ENCODE measurements around the gene CAPN15.

The CAPN15 gene

DNA sequence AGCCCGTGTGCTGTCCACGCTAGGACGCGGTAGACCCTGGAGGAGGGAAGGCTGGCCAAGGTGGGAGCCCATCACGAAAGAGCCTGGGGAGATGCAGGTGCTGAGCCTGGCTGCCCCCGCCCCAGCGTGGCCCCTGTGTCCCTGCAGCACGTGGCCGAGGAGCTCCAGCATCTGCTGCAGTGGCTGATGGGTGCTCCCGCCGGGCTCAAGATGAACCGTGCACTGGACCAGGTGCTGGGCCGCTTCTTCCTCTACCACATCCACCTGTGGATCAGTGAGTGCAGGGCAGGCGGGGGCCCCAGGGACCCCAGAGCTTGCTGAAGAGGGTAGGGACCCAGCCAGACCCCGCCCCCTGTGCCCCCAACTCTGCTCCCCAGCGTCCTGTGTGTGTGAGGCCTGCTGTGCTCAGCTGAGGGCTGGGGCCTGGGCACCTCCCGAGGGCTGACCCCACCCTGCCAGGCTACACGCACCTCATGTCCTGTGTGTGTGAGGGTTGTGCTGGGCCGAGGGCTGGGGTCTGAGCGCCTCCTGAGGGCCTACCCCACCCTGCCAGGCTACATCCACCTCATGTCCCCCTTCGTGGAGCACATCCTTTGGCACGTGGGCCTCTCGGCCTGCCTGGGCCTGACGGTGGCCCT lies 50.8 kb downstream of the CAPN15 start:
- DNase-seq (ENCODE audit: low spot score), result no peak

DNA sequence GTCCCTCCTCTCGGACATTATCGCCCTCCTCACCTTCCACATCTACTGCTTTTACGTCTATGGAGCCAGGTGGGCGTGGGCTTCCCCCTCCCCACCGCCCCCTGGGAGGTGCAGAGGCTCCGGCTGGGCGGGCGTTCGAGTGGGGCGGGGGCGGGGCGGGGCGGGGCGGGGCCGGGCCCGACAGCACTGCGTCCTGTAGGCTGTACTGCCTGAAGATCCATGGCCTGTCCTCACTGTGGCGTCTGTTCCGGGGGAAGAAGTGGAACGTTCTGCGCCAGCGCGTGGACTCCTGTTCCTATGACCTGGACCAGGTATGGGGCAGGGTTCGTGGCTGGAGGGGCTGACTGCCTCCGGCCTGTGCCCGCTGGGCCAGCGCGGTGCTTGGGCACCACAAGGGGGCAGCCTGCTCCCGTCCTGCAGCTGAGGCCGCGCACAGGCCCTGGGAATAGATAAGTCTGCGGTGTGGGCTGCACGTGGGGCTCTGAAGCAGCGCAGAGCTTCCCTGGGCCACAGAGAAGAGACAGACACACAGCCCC lies 51.4 kb downstream of the CAPN15 start:
- DNase-seq (ENCODE audit: low spot score), result peak; percentile 83

DNA sequence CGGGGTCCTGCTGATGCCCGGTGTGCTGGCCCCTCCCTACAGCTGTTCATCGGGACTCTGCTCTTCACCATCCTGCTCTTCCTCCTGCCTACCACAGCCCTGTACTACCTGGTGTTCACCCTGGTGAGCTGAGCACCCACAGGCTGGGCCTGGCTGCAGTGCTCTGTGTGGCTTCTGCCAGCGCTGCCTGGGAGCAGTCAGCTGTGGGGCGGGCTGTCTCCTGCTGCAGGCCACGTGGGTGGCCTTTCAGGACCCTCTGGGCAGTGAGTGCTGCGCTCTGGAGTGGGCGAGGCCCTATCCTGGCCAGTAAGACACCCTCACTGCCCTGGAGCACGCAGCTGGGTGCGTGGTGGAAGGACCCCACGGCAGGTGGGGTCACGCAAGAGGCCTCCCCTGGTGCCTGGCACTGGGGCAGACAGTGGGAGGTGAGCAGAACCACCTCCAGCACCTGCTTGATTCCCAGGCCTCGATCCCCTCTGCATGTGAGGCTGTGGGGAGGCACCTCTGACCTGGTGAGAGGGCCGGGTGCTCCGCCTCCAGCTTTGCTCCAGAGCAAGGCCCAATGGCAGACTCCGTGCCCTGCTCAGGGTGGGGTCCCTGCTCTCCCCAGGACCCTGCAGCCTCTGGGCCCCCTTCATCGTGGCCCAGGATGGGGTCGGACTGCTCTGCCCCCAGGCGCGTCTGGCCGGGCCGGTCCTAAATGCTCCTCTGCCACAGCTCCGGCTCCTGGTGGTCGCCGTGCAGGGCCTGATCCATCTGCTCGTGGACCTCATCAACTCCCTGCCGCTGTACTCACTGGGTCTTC lies 52.8 kb downstream of the CAPN15 start:
- DNase-seq (ENCODE audit: low spot score), result no peak

DNA sequence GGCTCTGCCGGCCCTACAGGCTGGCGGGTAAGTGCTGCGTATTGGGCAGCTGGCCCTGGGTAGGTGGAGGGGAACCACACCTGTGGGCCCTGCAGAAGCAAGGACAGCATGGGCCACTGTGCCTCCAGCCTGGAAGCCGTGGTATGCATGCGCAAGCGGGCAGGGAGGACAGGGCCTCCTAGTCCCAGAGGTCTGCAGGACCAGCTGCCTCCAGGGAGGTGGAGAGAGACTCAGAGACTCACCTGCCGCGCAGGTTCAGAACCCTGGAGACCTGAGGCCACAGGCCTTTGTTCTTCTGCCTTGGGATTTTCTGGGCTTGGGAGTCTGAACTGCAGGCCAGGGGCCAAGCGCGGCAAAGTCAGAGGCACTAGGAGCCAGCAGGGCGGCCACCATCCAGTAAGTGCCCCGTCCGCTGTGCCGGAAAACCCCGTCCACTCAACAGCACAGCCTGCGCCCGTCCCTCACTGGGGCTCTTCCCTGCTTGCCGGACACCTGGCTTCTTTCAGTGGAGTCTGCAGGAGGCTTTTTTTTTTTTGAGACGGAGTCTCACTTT lies 53.5 kb downstream of the CAPN15 start:
- no peak for DNase-seq (ENCODE audit: low spot score)

DNA sequence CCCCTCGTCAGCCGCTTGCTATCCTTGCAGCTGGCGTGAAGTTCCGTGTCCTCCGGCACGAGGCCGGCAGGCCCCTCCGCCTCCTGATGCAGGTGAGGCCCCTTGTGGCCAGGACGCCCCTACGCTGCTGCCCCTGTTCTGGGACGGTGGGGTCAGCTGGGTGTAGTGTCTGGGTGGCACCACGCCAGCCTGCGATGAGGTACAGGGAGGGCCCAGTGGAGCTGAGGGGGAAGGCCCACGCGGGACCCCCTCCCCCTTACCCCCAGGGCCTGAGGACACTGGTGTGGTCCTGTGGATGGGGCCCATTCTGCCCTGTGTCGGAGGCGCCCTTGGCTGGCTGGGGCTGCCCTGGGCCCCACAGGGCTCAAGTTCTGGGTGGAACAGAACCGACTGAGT lies 54.7 kb downstream of the CAPN15 start:
- DNase-seq (ENCODE audit: low spot score), result no peak

- no peak for DNase-seq (ENCODE audit: low spot score)
Measured at GRCh38 chr16:582614-583331, 55.3 kb downstream of the CAPN15 start.

DNA sequence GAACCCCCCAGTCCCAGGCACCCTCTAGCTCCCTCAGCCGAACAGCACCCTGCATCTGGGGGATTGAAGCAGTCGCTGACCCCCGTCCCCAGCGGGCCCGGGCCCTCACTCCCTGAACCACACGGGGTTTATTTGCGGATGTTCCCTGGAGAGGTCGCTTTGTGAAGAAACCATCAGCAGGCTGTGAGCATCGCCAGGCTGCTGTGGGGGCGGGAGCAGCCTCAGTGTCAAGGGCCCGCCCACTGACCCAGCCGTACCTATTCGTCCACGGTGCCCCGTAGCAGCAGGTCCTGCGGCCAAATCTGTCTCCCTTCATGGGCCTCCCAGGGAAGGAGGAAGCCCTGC lies 55.9 kb downstream of the CAPN15 start:
- DNase-seq (ENCODE audit: low spot score), result no peak

DNA sequence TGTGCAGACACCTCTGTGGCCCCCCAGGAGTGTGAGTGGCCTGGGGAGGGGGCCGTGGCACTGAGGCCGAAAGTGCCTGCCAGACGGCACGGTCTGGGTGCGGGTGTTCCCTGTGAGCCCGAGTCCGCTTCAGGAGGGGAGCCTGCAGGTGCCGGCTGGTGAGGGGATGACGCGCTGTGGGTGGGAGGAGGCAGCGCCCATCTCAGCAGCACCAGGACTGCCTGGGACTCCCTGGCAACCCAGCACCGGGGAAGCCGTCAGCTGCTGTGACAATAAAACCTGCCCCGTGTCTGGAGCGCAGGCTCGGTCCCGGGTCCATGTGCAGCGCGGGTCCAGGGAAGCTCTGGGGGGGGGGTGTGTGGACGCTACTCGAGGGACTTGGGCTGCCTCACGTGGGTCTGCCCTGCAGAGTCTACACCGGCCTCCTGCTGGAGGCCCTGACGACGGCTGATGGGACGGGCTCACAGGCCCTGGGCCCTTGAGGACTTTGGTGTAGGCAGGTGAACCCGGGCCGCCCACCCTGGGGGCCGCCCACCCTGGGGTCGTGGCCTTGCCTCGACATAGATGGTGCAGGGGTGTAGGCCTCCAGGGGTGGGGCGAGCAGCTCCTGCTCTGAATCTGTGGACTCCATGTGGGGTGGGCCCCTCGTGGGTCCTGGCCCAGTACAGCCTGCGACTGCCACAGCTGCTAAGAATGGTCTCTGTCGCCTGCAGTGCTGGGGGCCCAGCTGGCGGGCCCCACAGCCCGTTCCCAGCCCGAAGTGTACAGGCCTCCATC lies 56.5 kb downstream of the CAPN15 start:
- DNase-seq (ENCODE audit: low spot score), result no peak

- no peak for DNase-seq (ENCODE audit: low spot score)
Measured at GRCh38 chr16:585351-585750, 57.8 kb downstream of the CAPN15 start.

GRCh38 chr16:586047-586644 lies 58.6 kb downstream of the CAPN15 start:
- no peak for DNase-seq (ENCODE audit: low spot score)

- no peak for DNase-seq (ENCODE audit: low spot score)
Measured at GRCh38 chr16:586645-587590, 59.4 kb downstream of the CAPN15 start.

DNA sequence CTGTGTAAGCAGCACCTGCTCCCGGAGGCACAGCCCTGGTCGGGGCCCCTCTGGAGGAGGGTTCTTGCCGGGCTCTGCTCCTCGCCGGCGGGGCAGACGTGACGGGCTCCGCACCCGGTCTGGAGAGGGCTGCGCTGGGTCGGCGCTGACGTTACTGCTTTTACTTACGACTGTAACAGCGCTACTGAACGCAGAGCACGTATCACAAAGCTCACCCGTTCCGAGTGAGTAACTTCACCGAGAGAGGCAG lies 61.1 kb downstream of the CAPN15 start:
- DNase-seq (ENCODE audit: low spot score), result peak; percentile 68

GRCh38 chr16:588889-589657 lies 61.6 kb downstream of the CAPN15 start:
- peak; percentile 99 for DNase-seq (ENCODE audit: low spot score)

DNA sequence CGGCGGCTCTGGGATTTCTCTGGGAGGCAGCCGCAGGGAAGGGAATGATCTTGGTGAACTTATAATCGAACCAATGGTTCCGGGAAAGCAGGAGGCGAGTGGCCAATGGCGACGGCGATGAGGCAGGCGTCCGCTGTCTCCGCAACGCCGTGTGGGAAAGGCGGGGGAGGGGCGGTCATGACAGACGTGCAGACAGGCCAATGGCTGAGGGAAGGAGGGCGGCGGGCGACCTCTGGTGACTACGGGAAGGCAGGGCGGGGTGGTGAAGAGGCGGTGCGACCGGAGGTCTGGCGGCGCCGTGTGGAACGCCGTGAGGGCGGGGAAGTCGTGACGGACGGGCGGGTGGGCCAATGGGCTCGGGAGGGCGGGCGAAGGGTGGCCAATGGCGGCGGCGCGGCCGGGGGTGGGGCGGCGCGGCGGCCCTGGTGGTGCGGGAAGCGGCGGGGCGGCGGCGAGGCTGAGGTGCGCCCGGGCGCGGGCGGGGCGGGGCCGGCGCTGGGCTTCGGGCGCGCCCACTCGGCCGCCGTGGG lies 62.2 kb downstream of the CAPN15 start, which contains the start of gene RAB40C:
Gene RAB40C, plus strand, starts transcription at position 409 of the 530 bp plus-strand sequence. CDS start 226 bp downstream, outside the sequence.
- DNase-seq (ENCODE audit: low spot score), result peak; percentile 99

- DNase-seq (ENCODE audit: low spot score), result no peak
Measured at GRCh38 chr16:590188-590814, 62.8 kb downstream of the CAPN15 start.

- DNase-seq (ENCODE audit: low spot score), result no peak
Measured at GRCh38 chr16:590815-591200, 63.3 kb downstream of the CAPN15 start.

DNA sequence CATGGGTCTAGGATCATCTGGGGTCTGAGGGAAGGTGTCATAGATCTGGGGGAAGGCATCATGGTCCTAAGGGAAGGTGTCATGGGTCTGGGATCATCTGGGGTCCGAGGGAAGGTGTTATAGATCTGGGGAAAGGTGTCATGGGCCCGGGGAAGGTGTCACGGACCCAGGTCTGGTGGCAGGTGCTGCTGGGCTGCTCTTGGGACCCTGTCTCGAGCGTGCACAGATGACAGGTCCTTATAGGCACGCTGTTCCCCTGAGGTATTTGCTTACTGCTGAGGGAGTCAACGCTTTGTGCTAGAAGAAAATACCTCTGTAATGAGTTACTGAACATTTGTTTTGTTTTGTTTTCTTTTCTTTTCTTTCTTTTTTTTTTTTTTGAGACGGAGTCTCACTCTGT lies 63.7 kb downstream of the CAPN15 start:
- DNase-seq (ENCODE audit: low spot score), result no peak

DNA sequence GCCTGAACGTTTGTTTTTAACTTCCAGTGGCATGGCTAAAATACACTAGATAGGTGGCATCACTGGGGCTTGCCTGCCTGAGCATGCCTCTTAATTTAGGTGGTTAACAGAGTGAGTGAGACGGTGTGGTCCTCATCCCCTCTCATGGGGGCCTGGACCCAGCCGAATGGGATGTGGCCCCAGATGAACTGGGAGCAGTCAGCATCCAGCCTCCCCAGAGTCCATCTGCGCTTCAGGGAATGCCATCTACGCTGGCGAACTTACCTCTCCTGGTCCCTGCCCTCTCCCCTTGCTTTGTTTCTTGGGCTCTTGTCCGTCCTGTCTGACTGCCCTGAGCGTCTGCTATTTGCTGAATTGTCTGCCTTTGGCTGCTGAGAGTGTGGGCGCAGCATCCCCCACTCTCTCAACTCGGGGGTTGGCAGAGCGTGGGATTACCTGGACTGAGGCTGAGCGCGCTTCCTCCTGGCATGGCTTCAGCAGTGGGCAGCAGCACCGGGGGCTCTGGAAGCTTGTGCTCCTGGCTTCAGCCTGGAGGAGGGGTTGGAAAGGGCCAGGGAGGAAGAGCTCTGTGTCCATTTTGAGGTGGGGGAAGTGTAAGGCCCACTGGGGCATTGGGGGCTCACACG lies 64.5 kb downstream of the CAPN15 start:
- DNase-seq (ENCODE audit: low spot score), result no peak

Measured in ecto neural progenitor cell (in vitro differentiated cells).